GM12874 (cell line): ENCODE measurements around the gene AGPAT4.

Experiments
- CTCF ChIP-seq: IDR thresholded peaks from 2 replicates; pipeline ENCODE4 v1.5.1; 2011; ENCODE audit warnings: low read depth, mild to moderate bottlenecking, control low read depth, low read length, moderate library complexity; ENCODE audit not compliant: insufficient read depth

The AGPAT4 gene

GRCh38 chr6:161135695-161136591 is 137.9 kb downstream of the AGPAT4 start:
- TF ChIP-seq CTCF = no peak

- no peak for TF ChIP-seq CTCF
These were observed 139.1 kb downstream of the AGPAT4 start for GRCh38 chr6:161134550-161135298.

GRCh38 chr6:161133963-161134362 is 139.9 kb downstream of the AGPAT4 start:
- TF ChIP-seq CTCF = no peak

GRCh38 chr6:161132384-161132783 is 141.5 kb downstream of the AGPAT4 start:
- TF ChIP-seq CTCF = no peak

GRCh38 chr6:161130967-161131766 is 142.7 kb downstream of the AGPAT4 start:
- no peak for TF ChIP-seq CTCF

- no peak for TF ChIP-seq CTCF
These were observed 143.3 kb downstream of the AGPAT4 start for GRCh38 chr6:161130541-161130940.
